Nephron (organoid): ENCODE measurements around the gene RCSD1.

Experiments
- H3K27ac Mint-ChIP-seq, 3 experiments: 2 replicates each; pipeline ENCODE4 v1.8.0; 2020; ENCODE audit warnings: mixed read lengths in 3 of 3, mild to moderate bottlenecking in 2 of 3, moderate library complexity in 1 of 3
- H3K27me3 Mint-ChIP-seq: 2 replicates; pipeline ENCODE4 v1.8.0; 2021; ENCODE audit warnings: low read depth, mild to moderate bottlenecking, moderate library complexity, mixed read lengths
- H3K36me3 Mint-ChIP-seq: 2 replicates; pipeline ENCODE4 v1.8.0; 2020; ENCODE audit warnings: low read depth, mixed read lengths
- H3K4me1 Mint-ChIP-seq: 2 replicates; pipeline ENCODE4 v1.8.0; 2020; ENCODE audit warnings: mixed read lengths
- H3K4me3 Mint-ChIP-seq, 3 experiments: 2 replicates each; pipeline ENCODE4 v1.8.0; 2020; ENCODE audit warnings: mild to moderate bottlenecking in 3 of 3, mixed read lengths in 3 of 3, moderate library complexity in 2 of 3
- H3K9me3 Mint-ChIP-seq: 2 replicates; pipeline ENCODE4 v1.8.0; 2020; ENCODE audit warnings: mixed read lengths
- CTCF ChIP-seq, 3 experiments: fragments of 200-600 bp; sonication (generic); IDR thresholded peaks; one replicate each; pipeline ENCODE4 v1.5.0; 2021; ENCODE audit warnings: antibody characterized with exemption in 3 of 3; ENCODE audit not compliant: unreplicated experiment in 3 of 3

RCSD1 gene

GRCh38 chr1:167668108-167668507 is 38.1 kb downstream of the RCSD1 start:
- no peaks in the 10 kb centered on the region for H3K9me3 Mint-ChIP-seq

DNA sequence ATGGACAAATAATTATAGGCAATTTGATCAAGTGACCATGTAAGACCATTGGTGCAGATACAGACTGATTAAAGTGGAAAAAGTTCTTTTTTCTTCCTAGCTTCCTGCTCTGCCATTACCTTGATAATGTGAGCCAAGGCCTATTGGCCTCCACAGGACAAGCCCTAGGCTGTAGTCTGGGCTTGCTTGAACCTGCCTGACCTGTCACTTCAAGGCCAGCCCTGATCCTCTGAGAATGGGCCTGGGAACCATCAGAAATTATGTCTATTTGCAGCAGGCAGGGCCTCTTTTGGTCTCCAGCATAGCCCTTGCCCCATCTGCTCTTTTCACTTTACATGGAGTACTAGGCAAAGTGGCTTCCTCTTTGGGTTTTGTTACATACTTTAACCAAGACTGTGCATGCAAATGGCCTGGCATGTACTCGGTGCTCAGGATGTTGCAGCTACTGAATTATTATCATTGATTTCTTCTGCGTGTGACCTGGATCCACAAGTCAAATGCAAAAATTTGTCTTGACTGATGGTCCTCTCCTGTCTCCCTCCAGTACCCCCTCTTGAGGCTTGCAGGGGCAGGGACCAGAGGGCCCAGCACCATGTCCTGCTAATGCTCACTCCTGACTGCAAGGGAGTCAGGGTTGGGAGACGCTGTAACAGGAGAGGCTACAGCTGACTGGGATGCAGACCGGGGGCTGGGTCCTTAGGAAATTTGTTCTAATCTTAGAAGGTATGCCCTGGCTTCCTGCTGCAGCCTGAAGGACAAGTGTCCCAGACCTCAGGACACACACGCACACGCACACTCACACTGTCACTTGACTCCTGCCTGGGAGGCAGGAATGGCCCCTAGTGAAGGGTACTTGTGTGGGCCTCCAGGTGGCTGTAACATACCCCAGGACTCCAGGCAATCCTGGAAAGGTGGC is 39.4 kb downstream of the RCSD1 start:
- Mint-ChIP-seq H3K4me3 (no peak overlapping the region), H3K4me1 (peaks cover 50% of the 10 kb centered on the region), H3K27me3 (peaks cover 4% of the 10 kb centered on the region), H3K36me3 (no peaks in the 10 kb centered on the region), H3K27ac (no peak overlapping the region), H3K9me3 (no peaks in the 10 kb centered on the region)
- TF ChIP-seq CTCF (IDR thresholded peaks at IDR 0.05; ENCODE audit: unreplicated experiment in 3 of 3), result no peak

More at GRCh38 chr1:167668108-167668507, 38.1 kb downstream of the RCSD1 start:
- Mint-ChIP-seq H3K27me3 (peaks cover 4% of the 10 kb centered on the region), H3K4me1 (peaks cover 56% of the 10 kb centered on the region), H3K27ac (no peak overlapping the region), H3K36me3 (no peaks in the 10 kb centered on the region), H3K4me3 (no peak overlapping the region)
- TF ChIP-seq CTCF (IDR thresholded peaks at IDR 0.05; ENCODE audit: unreplicated experiment in 3 of 3), result no peak

- H3K4me3 Mint-ChIP-seq, result no peak overlapping the region
- H3K27me3 Mint-ChIP-seq, result peaks cover 4% of the 10 kb centered on the region
- H3K4me1 Mint-ChIP-seq, result peaks cover 52% of the 10 kb centered on the region
- H3K9me3 Mint-ChIP-seq, result no peaks in the 10 kb centered on the region
- H3K27ac Mint-ChIP-seq, result no peak overlapping the region
- H3K36me3 Mint-ChIP-seq, result no peaks in the 10 kb centered on the region
- TF ChIP-seq CTCF (IDR thresholded peaks at IDR 0.05; ENCODE audit: unreplicated experiment in 3 of 3), result no peak
Observed at GRCh38 chr1:167670563-167670962, 40.5 kb downstream of the RCSD1 start.

DNA sequence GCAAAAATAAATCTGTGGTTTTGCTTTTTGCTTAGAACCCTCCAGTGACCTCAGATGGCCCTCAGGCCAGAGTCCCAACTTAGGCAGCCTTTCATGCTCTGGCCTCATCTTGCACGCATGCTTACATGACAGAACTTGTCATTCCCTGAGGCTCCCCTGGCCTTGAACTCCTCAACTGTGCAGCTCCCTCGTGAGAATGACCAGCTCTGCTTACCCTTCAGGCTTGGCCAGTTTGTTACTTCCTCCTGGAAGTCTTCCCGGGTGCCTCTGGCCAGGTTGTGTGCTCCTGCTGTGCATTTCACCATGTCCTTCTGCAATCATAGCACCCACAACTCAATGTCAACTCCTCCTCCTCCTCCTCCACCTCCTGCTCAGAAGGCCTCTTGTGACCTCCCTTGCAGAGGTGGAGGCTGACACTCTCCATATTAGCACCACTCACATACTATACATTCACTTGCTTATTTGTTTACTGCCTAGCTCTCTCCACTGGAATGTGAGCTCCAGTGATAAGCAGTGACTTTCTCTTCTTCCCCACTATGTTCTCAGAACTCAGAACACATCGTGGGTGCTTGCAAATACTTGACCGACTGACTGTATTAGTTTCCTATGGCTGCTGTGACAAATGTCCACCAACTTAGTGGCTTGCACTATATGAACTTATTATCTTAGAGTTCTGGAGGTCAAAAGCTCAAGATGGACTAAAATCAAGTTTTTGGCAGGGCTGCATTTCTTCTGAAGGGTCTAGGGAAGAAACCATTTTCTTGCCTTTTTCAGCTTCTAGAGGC is 41.9 kb downstream of the RCSD1 start:
- H3K4me1 Mint-ChIP-seq, result peaks cover 48% of the 10 kb centered on the region
- no peak for TF ChIP-seq CTCF (IDR thresholded peaks at IDR 0.05; ENCODE audit: unreplicated experiment in 3 of 3)
- H3K27me3 Mint-ChIP-seq, result peaks cover 4% of the 10 kb centered on the region
- no peaks in the 10 kb centered on the region for H3K36me3 Mint-ChIP-seq
- H3K27ac Mint-ChIP-seq, result no peak overlapping the region
- H3K4me3 Mint-ChIP-seq, result no peak overlapping the region
- no peaks in the 10 kb centered on the region for H3K9me3 Mint-ChIP-seq

DNA sequence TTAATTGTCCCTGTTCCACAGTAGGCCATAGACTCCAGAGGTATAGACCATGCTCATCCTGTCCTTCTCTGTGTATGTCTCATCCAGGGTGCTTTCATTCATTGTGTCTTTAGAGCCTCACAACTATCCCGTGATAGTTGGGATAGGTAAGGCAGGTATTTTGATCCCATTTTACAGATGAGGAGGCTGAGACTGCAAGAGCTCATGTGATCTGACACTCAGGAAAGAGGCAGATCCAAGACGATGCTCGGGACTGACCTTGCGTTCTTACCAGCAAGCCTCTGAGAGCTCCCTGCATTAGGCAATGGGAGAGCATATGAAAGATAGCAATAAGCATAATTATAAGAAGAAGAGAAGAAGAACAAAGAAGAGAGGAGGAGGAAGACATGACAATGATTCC is 42.8 kb downstream of the RCSD1 start:
- TF ChIP-seq CTCF (IDR thresholded peaks at IDR 0.05; ENCODE audit: unreplicated experiment in 3 of 3), result no peak
- Mint-ChIP-seq H3K27ac (no peak overlapping the region), H3K36me3 (no peaks in the 10 kb centered on the region), H3K27me3 (peaks cover 4% of the 10 kb centered on the region), H3K4me3 (no peak overlapping the region), H3K4me1 (peaks cover 43% of the 10 kb centered on the region), H3K9me3 (no peaks in the 10 kb centered on the region)
